ENCODE results near the gene SARS2.
"Not testable (repeated sequence)": the region's sequence is repeated elsewhere in the genome, so short reads cannot be mapped to it uniquely, and the experiment has no call there.

SARS2 gene

GRCh38 chr19:38946229-38947010 is 15.9 kb upstream of the SARS2 start:
- DNase-seq (ENCODE audit: low spot score) = no peak

GRCh38 chr19:38945562-38946228 is 15.1 kb upstream of the SARS2 start:
- no peak for DNase-seq (ENCODE audit: low spot score)

GRCh38 chr19:38944981-38945506 is 14.5 kb upstream of the SARS2 start:
- DNase-seq (ENCODE audit: low spot score) = no peak

- no peak for DNase-seq (ENCODE audit: low spot score)
Measured at GRCh38 chr19:38942471-38943181, 12.1 kb upstream of the SARS2 start.

- DNase-seq (ENCODE audit: low spot score) = no peak
Measured at GRCh38 chr19:38941979-38942378, 11.4 kb upstream of the SARS2 start.

GRCh38 chr19:38941466-38941865 is 10.9 kb upstream of the SARS2 start:
- not testable (repeated sequence) for DNase-seq (ENCODE audit: low spot score)

- no peak for DNase-seq (ENCODE audit: low spot score)
Measured at GRCh38 chr19:38939957-38940356, 9.4 kb upstream of the SARS2 start.

GRCh38 chr19:38933544-38933943 is 3.0 kb upstream of the SARS2 start:
- no peak for DNase-seq (ENCODE audit: low spot score)

- no peak for DNase-seq (ENCODE audit: low spot score)
Measured at GRCh38 chr19:38932425-38933179, 2.0 kb upstream of the SARS2 start.

- no peak for DNase-seq (ENCODE audit: low spot score)
Measured at GRCh38 chr19:38931521-38931793, 894 bp upstream of the SARS2 start.

- DNase-seq (ENCODE audit: low spot score) = peak; percentile 99
Measured at GRCh38 chr19:38930776-38931520, 385 bp upstream of the SARS2 start, which contains the start of gene MRPS12. Gene MRPS12 (plus strand): TSS chr19:38930944. CDS start chr19:38931295, 351 bp downstream.

GRCh38 chr19:38928391-38929001 is 2.1 kb downstream of the SARS2 start:
- no peak for DNase-seq (ENCODE audit: low spot score)

GRCh38 chr19:38924388-38924787 is 6.2 kb downstream of the SARS2 start:
- DNase-seq (ENCODE audit: low spot score) = no peak

- no peak for DNase-seq (ENCODE audit: low spot score)
Measured at GRCh38 chr19:38922482-38922881, 8.1 kb downstream of the SARS2 start.

GRCh38 chr19:38921420-38922274 is 8.9 kb downstream of the SARS2 start:
- no peak for DNase-seq (ENCODE audit: low spot score)

GRCh38 chr19:38920602-38921419 is 9.8 kb downstream of the SARS2 start:
- no peak for DNase-seq (ENCODE audit: low spot score)

- no peak for DNase-seq (ENCODE audit: low spot score)
Measured at GRCh38 chr19:38919837-38920601, 10.5 kb downstream of the SARS2 start.

GRCh38 chr19:38918526-38918925 is 12.0 kb downstream of the SARS2 start:
- DNase-seq (ENCODE audit: low spot score) = no peak

Data from RKO (cell line).